Measurements from ENCODE around the gene MEGF9. TPM values are rescaled to one million over a fixed set of nuclear protein-coding genes. Genes with fewer than 3 reads are reported as not detected.

The MEGF9 gene
- total and polyA plus RNA-seq, 2 donors (not counting 1 experiment from before 2014, with no cell fraction given) = 3.5 to 11.3 TPM

DNA sequence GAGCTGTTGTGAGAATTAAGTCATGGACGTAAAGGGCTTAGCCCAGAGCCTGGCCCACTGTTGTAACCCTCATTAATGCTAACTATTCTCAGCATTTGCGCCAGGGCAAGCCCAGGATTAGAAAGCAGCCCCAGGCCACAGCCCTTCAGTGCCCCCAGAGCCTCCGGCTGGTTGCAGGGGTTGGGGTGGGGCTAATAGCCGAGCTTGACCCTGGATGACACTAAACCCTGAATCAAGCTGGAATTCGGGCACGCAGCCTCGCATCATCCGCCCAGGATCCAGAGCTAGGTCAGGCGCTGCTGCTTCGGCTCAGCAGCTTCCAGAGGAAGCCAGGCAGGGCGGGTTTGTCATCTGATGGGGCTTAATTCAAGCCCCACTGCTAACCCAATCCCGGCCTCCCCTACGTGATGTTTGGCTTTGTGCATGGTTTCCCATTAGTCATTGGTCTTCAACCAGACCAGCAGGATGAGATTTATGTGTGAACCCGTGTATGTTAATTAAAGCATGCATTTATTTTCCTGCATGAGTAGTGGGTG lies 1.2 kb upstream of the MEGF9 start:
- Histone ChIP-seq H2AFZ (ENCODE audit: insufficient read depth, low read depth, low read length, poor library complexity, severe bottlenecking) (peak overlapping the region; percentile 96), H3K27ac (ENCODE audit: low read length in 2 of 2) (no peak overlapping the region), H4K20me1 (ENCODE audit: control insufficient read depth, insufficient read depth, low read length, poor library complexity, severe bottlenecking) (no peaks in the 10 kb centered on the region), H3K27me3 (replicated peaks in 1 of 4; ENCODE audit: control extremely low read depth in 1 of 4, control insufficient read depth in 3 of 4, insufficient read depth in 4 of 4, low read length in 3 of 4) (no peaks in the 10 kb centered on the region), H3K9me3 (ENCODE audit: control extremely low read depth in 1 of 3, control insufficient read depth in 2 of 3, insufficient read depth in 1 of 3, low read length in 2 of 3) (no peaks in the 10 kb centered on the region), H3K9ac (ENCODE audit: low read length) (peak overlapping the region; percentile 82), H3K36me3 (replicated peaks in 1 of 2; ENCODE audit: control extremely low read depth in 1 of 2, control insufficient read depth in 1 of 2, extremely low read depth in 1 of 2, insufficient read depth in 2 of 2, low read length in 1 of 2) (no peaks in the 10 kb centered on the region), H3K4me1 (ENCODE audit: control insufficient read depth in 2 of 2, insufficient read depth in 2 of 2, low read length in 2 of 2) (peaks cover 31 to 33% of the 10 kb centered on the region in 2 donors), H3K79me2 (ENCODE audit: control insufficient read depth, insufficient read depth, low read length) (peaks cover 24% of the 10 kb centered on the region), H3K4me2 (replicated peaks; ENCODE audit: low read depth, low read length, poor library complexity, severe bottlenecking) (peak overlapping the region; percentile 98), H3K4me3 (ENCODE audit: control extremely low read depth in 1 of 5, extremely low read depth in 1 of 5, insufficient read depth in 1 of 5, low read depth in 2 of 5, low read length in 4 of 5) (peak overlapping the region in 2 of 5 experiments; percentile 79 to 81)
- Mint-ChIP-seq H3K27ac (peak overlapping the region; percentile 61), H3K4me3 (peak overlapping the region; percentile 88), H3K9me3 (ENCODE audit: insufficient read depth) (no peaks in the 10 kb centered on the region), H3K27me3 (no peaks in the 10 kb centered on the region), H3K4me1 (peaks cover 31% of the 10 kb centered on the region)
- DNase-seq (no peak), ATAC-seq (ENCODE audit: low read depth) (no peak)
- intact Hi-C loops (cut with micrococcal nuclease) = loop anchor here (2.0 kb wide), 4 partner anchors 77 to 655 kb away; partner anchors contain the start of genes FBXW2, PSMD5 and STOM
- 89% methylated on average over 12 of the region's 14 CpGs for WGBS (ENCODE audit: insufficient coverage)
- POLR2A ChIA-PET = no interaction called here
- CTCF ChIA-PET = interaction anchor here (0.8 to 1.0 kb wide), 3 partner anchors 40 to 684 kb away, joined by 3 to 6 read pairs (median 5); no protein-coding TSS in a partner anchor
- no peak for TF ChIP-seq EZH2 (IDR thresholded peaks at IDR 0.05; ENCODE audit: borderline replicate concordance, insufficient read depth, low read depth, low read length, poor library complexity, severe bottlenecking)
- TF ChIP-seq, protein P1, sequence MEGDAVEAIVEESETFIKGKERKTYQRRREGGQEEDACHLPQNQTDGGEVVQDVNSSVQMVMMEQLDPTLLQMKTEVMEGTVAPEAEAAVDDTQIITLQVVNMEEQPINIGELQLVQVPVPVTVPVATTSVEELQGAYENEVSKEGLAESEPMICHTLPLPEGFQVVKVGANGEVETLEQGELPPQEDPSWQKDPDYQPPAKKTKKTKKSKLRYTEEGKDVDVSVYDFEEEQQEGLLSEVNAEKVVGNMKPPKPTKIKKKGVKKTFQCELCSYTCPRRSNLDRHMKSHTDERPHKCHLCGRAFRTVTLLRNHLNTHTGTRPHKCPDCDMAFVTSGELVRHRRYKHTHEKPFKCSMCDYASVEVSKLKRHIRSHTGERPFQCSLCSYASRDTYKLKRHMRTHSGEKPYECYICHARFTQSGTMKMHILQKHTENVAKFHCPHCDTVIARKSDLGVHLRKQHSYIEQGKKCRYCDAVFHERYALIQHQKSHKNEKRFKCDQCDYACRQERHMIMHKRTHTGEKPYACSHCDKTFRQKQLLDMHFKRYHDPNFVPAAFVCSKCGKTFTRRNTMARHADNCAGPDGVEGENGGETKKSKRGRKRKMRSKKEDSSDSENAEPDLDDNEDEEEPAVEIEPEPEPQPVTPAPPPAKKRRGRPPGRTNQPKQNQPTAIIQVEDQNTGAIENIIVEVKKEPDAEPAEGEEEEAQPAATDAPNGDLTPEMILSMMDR (IDR thresholded peaks at IDR 0.05) = no peak

DNA sequence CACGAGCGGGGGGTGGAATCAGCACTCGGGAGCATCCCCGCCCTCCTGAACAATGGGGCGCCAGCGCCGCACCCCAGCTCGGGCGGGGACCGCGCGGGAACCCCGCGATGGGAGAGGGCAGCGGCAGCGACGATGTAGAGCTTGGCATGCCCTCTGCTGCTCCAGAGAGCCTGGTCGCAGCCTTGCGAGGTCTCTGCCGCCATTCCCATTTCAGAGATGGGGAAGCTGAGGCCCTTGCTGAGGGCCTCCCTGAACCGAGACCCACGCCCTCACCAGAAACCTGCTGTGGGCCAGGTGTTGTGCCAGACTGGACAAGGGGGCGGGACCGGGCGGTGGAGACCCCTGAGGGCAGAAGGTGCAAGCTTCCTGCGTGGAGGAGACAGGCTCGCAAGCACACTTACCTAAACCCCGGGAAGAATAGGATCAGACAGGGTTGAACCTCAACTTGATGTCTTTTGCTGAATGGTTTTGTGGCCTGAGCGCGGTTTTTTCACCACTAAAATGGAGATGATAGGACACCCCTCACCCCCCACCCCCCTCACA lies 647 bp upstream of the MEGF9 start:
- H3K27me3 Mint-ChIP-seq = no peaks in the 10 kb centered on the region
- Histone ChIP-seq H3K27ac (ENCODE audit: low read length in 2 of 2) (peak overlapping the region; percentile 29 to 59), H3K36me3 (replicated peaks in 1 of 2; ENCODE audit: control extremely low read depth in 1 of 2, control insufficient read depth in 1 of 2, extremely low read depth in 1 of 2, insufficient read depth in 2 of 2, low read length in 1 of 2) (no peaks in the 10 kb centered on the region), H3K4me2 (replicated peaks; ENCODE audit: low read depth, low read length, poor library complexity, severe bottlenecking) (peak overlapping the region; percentile 98), H2AFZ (ENCODE audit: insufficient read depth, low read depth, low read length, poor library complexity, severe bottlenecking) (peak overlapping the region; percentile 96), H3K4me1 (ENCODE audit: control insufficient read depth in 2 of 2, insufficient read depth in 2 of 2, low read length in 2 of 2) (peaks cover 35 to 36% of the 10 kb centered on the region in 2 donors), H3K9ac (ENCODE audit: low read length) (peak overlapping the region; percentile 82), H3K27me3 (replicated peaks in 1 of 4; ENCODE audit: control extremely low read depth in 1 of 4, control insufficient read depth in 3 of 4, insufficient read depth in 4 of 4, low read length in 3 of 4) (no peaks in the 10 kb centered on the region), H3K4me3 (ENCODE audit: control extremely low read depth in 1 of 5, extremely low read depth in 1 of 5, insufficient read depth in 1 of 5, low read depth in 2 of 5, low read length in 4 of 5) (peak overlapping the region; percentile 1 to 81 (median 68)), H3K79me2 (ENCODE audit: control insufficient read depth, insufficient read depth, low read length) (peaks cover 28% of the 10 kb centered on the region), H4K20me1 (ENCODE audit: control insufficient read depth, insufficient read depth, low read length, poor library complexity, severe bottlenecking) (no peaks in the 10 kb centered on the region), H3K9me3 (ENCODE audit: control extremely low read depth in 1 of 3, control insufficient read depth in 2 of 3, insufficient read depth in 1 of 3, low read length in 2 of 3) (no peaks in the 10 kb centered on the region)
- H3K9me3 Mint-ChIP-seq (ENCODE audit: insufficient read depth) = no peaks in the 10 kb centered on the region
- intact Hi-C loops (cut with micrococcal nuclease) = loop anchor here (1.0 to 5.0 kb wide), 7 partner anchors 78 to 656 kb away; partner anchors contain the start of genes CDK5RAP2, CNTRL, FBXW2 and PSMD5
- ChIA-PET CTCF (interaction anchor here (0.8 to 1.0 kb wide), 3 partner anchors 41 to 685 kb away, joined by 3 to 6 read pairs (median 5); no protein-coding TSS in a partner anchor), POLR2A (interaction anchor here (0.6 kb wide), 1 partner anchor 358 kb away, joined by 5 read pairs; no protein-coding TSS in a partner anchor)
- H3K27ac Mint-ChIP-seq = peak overlapping the region; percentile 89
- DNase-seq = no peak
- peaks cover 36% of the 10 kb centered on the region for H3K4me1 Mint-ChIP-seq
- TF ChIP-seq, protein P1 (IDR thresholded peaks at IDR 0.05) = no peak
- no peak for TF ChIP-seq EZH2 (IDR thresholded peaks at IDR 0.05; ENCODE audit: borderline replicate concordance, insufficient read depth, low read depth, low read length, poor library complexity, severe bottlenecking)
- ATAC-seq (ENCODE audit: low read depth) = no peak
- WGBS (ENCODE audit: insufficient coverage) = 9% methylated on average over 27 of the region's 30 CpGs
- peak overlapping the region; percentile 88 for H3K4me3 Mint-ChIP-seq
